Activated CD4-positive, CD25-positive, alpha-beta regulatory T cell (primary cell): ENCODE data around the gene CIAO3.
"Not testable (repeated sequence)": the region's sequence is repeated elsewhere in the genome, so short reads cannot be mapped to it uniquely, and the experiment has no call there.

Experiments
- DNase-seq, 4 experiments: peaks; one replicate each; lab custom pipeline; 2025; lab: John Stamatoyannopoulos, UW

CIAO3 gene

DNA sequence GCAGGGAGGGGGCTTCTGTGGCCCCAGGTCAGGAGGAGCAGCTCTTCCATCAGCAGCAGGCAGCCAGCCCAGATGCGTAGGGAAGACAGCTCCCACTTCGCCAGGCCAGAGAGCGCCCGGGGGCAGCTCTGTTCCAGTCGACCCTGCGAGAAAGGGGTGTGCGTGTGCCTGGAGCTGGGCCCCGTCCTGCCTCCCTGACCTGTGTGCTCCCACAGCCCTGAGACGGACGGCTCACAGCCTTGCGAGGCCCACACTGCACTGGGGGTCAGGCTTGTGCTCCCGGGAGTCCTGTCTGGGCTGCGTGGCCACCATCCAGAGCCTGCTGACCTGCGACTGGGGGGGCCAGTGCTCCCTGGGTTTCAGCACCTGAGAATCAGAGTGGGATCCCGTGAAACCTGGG is 19.3 kb upstream of the CIAO3 start:
- DNase-seq: no peak

DNA sequence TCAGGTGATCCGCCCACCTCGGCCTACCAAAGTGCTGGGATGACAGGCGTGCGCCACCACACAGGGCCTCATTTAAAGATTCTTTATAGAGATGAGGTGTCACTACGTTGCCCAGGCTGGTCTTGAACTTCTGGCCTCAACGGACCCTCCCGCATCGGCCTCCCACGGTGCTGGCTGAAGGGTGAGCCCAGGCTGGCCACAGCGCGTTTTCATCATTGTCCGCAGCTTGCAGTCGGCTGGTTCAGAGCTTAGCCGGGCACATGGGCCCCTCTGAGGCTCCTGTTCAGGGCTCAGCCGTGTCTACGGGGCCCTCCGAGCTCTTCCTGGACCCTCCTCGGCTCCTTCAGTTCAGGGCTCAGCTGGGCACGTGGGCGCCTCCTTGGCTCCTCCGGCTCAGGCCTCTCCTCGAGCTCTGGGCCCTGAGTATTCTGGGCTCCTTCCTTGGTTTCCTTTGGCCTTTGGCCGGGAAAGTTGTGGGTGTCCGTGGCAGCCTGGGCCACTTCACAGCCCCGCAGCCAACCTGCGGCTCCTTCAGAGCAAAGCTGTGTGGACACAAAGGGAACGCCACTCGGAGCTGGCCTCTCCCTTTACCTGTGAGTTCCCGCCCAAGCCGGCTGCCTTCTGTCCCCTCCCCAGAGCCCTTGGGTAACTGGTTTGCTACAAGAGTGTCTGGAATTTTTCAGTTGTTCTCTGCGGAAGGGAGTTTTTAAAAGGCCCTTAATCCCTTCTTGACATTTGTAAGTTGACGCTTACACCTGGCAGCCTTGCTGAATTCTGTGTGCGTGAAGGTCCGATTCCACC is 18.5 kb upstream of the CIAO3 start:
- DNase-seq: no peak

DNA sequence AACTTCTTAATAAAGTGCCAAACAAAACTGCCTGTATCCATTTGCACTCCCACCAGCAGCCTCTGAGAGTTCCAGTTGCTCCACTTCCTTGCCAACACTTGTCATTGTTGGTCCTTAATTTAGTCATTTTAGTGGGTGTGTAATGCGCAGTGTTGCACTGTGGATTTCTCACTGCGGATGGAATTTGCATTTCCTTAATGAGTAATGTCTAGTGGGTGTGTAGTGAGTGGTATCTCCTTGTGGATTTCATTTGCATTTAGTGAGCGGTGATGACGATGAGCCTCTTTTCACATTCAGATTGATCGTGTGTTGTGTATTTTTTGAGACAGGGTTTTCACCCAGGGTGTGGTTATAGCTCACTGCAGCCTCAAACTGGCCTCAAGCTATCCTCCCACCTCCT is 15.6 kb upstream of the CIAO3 start:
- DNase-seq: no peak

DNA sequence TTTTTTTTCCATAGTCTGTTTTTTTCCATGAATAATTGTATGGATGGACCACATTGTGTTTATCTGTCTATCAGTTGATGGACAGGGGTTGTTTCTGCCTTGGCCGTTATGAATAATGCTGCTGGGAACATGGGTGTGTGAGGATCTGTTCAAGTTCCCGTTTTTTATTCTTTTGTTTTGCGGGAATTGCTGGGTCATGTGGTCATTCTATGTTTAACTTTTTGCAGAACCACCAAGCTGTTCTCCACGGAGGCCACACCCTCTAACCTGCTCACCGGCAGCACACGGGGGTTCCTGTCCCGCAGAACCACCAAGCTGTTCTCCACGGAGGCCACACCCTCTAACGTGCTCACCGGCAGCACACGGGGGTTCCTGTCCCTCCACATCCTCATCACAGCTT is 13.9 kb upstream of the CIAO3 start:
- DNase-seq: no peak

DNA sequence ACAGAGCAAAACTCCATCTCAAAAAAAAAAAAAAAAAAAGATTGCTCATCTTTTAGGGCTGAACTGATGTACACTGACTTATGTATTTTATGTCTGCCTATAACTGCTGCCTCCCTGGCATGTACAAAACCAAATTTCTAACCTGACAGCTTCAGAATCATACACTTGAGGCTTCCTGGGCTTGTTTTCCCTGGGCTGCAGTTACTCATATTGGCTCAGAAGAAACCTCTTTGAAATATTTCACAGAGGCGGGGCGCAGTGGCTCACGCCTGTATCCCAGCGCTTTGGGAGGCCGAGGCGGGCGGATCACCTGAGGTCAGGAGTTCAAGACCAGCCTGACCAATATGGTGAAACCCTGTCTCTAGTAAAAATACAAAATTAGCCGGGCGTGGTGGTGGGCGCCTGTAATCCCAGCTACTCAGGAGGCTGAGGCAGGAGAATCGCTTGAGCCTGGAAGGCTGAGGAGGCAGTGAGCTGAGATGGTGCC is 13.4 kb upstream of the CIAO3 start:
- not testable (repeated sequence) for DNase-seq

DNA sequence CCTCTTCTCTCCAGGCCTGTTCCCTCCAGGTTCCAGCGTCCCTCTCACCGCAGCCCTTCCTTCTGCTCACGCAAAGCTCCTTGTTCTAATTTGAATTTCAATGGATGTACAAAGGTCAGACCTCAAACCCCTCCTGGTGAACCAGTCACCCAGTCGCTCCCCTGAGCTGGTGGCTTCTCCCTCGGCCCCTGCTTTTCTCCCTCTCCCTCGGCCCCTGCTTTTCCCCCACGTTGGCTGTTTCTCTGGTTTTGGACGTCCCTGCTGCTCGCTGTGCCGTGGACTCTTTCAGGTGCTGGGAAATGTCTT is 11.2 kb upstream of the CIAO3 start:
- no peak for DNase-seq

DNA sequence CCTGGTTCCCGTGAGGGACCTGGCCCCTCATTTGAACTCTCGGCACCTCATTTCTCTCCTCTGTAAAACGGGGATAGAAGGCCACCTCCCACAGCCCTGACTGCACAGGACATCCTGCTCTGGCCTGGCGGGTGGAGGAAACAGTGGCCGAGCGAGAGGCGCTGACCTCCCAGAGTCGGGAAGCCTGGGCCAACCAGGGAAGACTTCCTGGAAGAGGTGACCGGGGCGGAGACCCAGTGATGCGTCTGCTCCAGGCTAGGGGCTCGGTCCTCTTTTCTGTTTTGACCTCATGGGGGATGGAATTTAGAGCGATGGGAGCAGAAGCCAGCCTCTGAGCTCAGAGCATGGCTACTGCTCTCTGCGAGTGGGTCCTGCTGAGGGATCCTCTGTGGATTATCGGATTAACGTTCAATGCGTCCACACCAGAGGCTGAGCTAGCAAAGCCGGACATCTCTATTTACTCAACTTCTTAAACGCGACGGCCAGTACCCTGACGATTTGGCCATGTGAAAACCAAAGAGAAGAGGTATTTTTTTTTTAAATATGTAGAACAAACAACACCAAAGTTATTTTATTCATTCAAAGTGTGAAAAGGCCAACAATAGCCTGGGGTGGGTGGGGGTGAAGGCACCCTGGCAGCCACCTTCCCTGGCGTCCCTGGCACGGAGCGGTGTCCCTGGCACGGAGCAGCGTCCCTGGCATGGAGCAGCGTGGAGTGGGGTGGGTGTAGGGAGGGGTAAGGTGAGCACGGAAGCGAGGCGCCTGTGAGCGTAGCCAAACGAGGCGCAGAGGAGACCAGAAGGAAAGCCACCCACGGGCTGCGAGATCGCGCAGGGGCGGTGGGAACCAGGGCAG is 10.6 kb upstream of the CIAO3 start:
- DNase-seq: no peak

DNA sequence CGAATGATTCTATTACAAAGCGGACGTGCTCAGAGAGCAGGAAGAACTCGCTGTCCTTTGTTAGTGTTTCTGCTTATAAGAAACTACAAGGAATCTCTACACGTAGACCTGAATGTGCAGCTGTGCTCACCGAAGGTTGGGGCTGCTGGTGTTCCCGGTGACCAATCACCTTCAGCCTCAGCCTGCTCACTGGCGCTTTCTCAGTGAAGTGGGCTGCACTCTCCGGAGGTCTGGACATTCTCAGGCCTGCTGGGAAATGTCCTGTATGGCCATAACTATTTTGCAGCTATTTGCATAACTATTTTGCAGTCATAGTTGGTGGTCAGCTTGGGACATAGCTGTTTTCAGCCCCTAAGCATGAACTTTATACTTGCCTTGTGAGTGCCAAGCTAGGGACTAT is 9.7 kb upstream of the CIAO3 start:
- DNase-seq: no peak

DNA sequence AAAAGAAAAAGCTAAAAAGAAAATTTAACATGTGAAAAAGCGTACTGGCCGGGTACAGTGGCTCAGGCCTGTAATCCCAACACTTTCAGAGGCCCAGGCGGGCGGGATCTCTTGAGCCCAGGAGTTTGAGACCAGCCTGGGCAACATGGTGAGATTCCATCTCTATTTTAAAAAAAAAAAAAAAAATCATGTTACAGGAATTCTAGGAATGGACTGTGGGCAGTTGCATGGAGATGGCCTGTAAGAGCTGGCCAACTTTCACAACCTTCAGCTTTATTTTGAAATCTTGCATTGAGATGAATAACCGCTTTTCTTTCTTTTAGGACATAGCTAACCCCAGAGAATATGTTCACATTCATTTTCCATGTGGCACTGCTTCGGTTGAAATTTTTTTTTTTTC is 8.2 kb upstream of the CIAO3 start:
- DNase-seq: no peak

DNA sequence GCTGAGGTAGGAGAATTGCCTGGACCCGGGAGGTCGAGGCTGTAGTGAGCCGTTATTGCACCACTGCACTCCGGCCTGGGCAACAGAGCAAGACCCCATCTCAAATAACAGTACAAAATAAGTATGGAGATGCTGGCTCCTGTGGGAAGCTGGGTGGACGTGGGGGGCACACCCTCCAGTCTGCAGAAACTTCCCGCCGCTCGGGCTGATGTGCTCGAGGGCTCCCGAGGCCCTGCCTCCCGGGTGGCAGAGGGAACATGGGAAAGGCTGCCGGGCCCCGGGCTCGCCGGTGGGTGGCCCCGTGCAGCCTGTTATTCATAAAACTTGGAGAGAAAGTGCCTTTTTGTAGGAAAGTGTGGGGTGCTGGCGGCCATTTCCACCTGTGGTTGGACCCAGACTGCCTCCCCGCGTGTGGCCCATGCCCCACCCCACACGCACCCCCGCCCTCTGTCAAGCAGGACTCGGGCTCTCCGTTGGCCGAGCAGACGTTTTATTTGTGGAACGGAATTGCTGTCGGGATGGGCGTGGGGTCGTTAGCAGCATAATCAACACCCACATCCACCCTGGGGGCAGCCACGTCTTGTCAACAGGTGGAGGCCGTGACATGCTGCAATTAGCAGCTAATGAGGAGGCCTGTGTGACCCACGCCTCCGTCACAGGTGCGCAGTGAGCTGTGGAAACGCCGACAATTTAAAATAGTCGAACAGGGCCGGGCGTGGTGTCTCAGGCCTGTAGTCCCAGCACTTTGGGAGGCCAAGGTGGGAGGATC is 7.4 kb upstream of the CIAO3 start:
- no peak for DNase-seq

DNA sequence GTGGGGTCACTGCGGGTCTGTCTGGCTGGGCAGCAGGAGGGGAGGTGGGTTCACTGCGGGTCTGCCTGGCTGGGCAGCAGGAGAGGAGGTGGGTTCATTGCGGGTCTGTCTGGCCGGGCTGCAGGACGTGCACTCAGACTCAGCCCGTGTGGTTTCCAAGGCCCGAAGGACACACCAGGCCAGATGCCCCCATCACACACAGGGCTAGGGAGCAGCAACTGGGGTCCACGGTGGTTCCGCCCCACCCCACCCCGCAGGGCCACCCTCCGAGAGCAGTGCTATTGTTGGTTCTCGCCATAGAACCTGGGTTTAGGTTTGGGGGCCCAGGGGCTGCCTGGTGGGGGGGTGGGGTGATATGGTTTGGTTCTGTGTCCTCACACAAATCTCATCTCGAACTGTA is 5.8 kb upstream of the CIAO3 start:
- DNase-seq: no peak

DNA sequence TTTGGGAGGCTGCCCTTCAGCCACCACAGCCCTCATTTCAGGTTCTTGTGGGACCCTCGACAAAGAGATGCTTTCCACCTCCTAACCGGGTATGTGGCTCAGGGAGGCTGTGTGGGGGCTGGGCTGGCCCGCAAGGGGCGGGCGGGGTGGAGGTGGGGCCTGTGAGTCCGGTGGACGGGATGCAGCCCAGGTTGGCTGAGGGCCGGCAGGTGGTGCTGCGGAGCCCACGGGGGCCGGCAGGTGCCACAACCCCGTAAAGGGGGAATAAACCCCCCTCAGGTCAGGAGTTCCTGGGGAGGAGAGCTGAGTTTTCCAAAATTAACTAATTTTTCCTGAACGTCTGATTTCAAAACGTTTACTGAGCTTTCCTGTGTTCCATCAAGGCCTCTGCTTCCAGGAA is 4.9 kb upstream of the CIAO3 start:
- DNase-seq: no peak

DNA sequence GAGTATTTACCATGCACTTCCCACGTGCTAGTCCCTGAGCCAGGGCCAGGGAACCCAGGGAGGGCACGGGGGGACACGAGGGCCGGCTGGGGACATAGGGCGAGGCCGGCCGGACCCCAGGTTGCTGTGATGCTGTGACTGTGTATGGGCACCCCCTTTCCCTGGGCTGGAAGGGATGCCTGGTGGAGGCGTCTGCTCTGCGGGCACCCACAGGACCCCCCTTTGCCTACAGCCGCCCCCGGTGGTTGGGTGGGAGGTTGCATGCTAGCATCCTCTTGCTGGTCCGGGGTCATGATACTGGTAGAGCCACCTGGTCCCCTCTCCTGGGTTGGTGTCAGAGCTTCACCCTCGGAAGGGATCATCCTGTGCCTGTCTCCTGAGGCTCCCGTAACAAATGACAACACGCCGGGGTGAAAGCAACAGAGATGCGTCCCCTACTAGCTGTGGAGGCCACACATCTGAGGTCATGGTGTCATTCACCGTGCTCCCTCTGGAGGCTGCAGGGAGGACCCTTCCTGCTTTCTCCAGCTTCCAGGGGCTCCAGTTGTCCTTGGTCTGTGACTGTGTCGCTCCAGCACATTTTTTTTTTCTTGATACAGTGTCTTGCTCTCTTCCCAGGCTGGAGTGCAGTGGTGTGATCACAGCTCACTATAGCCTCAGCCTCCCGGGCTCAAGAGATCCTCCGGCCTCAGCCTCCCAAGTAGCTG is 3.1 kb upstream of the CIAO3 start:
- no peak for DNase-seq

DNA sequence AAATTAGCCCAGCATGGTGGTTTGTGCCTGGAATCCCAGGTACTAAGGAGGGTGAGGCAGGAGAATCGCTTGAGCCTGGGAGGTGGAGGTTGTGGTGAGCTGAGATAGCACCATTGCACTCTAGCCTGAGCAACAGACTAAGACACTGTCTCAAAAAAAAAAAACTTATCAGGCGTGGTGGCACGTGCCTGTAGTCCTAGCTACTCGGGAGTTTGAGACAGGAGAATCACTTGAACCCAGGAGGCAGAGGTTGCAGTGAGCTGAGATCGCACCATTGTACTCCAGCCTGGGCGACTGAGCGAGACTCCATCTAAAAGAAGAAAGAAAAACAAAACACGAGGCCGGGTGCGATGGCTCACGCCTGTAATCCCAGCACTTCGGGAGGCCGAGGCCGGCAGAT is 2.1 kb upstream of the CIAO3 start:
- DNase-seq: not testable (repeated sequence)

DNA sequence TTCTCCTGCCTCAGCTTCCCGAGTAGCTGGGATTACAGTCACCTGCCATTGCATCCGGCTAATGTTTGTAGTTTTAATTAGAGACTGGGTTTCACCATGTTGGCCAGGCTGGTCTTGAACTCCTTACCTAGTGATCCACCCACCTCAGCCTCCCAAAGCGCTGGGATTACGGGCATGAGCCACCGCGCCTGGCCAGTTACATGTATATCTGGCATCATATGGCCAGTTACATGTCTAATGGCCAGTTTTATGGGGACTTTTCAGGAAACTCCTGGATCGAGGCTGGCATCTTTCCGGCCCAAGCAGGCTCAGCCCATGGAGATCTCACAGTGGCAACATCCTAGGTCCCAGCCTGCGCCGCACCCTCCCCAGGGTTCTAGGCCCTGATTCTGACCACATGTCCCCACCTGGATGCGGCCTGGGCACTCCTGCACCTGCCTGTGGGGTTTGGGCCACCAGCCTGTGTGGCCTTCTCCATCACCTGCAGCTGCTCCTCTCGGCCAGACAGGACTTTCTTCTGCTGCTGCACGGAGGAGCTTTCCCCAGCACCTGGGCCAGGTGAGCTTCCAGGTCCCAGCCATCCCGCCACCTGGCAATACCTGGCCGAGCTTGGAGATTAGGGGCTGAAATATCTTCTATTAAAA is 1.3 kb upstream of the CIAO3 start:
- no peak for DNase-seq

DNA sequence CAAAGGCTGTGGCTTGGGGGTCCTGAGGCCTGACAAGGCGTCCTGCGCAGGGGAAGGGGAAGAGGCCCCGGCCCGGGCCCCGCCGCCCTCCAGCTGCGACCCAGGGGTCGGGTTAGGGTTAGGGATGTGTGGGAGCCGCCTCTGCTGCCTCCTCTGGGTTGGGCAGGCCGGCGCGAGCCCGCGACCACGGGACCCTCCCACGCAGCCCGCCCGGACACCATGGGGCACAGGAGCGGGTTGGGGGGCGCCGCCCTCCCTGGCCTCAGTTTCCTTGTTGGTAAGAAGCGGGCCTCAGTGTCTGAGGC is 386 bp downstream of the CIAO3 start:
- DNase-seq: no peak

DNA sequence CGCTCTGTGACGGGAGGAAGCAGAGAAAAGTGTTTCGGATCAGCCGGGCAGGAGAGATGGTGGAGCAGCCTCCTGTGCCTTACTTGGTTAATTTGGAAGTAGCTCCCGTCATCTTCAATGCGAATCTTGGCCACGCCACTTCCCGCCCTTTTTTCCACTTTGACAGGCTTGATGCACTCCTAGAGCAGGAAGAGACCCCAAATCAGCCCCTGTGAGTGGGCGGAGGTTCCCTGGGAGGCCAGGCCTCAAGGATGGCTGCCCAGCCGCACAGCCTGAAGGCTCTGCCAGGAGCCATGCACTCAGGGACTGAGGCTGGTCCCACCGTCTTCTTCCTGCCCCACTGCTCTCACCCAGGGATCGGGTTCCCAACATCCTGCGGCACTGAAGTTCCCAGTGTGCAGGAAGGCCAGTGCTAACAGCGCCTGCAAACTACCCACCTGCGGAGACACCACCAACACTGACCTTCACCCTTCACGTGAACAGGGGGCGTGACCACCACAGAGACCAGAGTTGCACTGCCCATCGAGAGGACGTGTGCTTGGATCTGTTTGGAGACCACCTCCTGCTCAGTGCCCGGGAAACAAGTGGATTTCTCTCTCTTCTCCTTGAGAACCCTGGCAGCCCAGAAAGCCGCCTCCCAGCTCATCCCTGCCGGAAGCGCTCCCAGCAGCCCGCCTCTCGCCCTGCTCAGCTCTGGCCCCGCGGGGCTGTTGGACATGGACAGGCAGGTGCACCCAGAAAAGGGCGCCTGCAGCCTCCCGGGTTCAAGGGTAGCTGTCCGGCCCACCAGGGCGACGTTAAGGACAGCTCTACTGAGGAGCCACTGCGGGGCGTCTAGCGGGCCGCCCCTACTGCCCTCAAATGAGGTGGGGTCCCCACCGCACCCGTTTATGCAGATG is 988 bp downstream of the CIAO3 start:
- no peak for DNase-seq

DNA sequence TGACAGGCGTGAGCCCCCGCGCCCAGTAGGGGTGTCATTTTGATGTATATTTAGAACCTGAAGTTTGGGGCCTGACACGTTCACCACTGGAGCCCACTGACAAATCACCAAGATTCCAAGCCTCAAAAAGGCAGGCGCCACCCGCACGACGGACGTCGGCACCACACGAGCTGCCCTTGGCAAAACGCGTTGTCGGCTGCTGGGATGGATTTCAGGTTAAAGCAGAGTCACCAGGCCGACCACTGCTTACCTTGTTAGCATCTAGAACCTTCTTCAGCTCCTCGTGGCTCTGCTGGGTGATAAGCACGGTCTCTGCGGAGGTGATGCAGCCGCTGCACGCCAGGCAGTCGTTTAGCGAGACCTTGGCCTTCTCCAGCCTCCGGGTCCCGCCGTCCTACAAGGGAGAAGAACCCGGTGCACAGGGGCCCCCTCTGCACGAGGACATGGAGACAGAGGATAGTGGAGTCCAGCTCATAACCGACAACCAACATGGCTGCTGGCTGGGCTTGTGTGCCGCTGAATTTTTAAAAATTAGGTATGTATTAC is 3.8 kb downstream of the CIAO3 start:
- DNase-seq: no peak

DNA sequence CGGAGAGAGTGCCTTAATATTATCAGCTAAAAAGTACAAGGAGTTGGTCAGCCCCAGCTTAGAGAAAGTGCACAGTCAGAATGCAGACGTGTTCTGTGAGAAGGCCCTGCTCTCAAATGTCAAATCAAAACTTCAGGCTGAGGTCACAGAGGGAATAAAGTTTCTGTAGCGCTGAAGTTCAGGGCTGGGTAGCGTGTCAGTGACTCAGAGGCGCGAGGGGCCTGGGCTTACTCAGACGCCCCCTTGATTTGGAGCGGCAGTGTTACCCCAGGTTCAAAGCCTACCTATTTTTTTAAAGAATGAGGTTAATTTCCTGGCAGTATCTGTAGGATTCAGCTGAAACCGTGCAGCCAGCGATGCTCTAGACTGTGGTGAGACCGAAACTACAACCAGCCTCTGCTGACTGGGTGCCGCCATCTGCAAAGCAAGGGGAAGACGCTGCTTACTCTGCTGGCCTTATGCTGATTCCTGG is 4.8 kb downstream of the CIAO3 start:
- peak in 1 of 4 experiments; percentile 25 for DNase-seq
